IMR-90 (cell line): Measurements from ENCODE around the gene RBM39.

Experiments
- BHLHE40 ChIP-seq: fragments of 150-350 bp; IDR thresholded peaks from 2 replicates; pipeline ENCODE4 v1.6.1; 2016; ENCODE audit warnings: mild to moderate bottlenecking, low read depth, low read length
- CEBPB ChIP-seq: IDR thresholded peaks from 2 replicates; pipeline ENCODE4 v1.6.1; 2012; ENCODE audit warnings: low read depth, low read length, improper control_type of control experiment
- FOS ChIP-seq: fragments of 150-350 bp; IDR thresholded peaks from 2 replicates; pipeline ENCODE4 v1.6.1; 2016; ENCODE audit warnings: low read depth, low read length
- MAFK ChIP-seq: IDR thresholded peaks from 2 replicates; pipeline ENCODE4 v1.6.1; 2012; ENCODE audit warnings: low read depth, low read length, improper control_type of control experiment
- MAZ ChIP-seq: IDR thresholded peaks from 2 replicates; pipeline ENCODE4 v1.6.1; 2012; ENCODE audit warnings: low read depth, mild to moderate bottlenecking, low read length, improper control_type of control experiment, moderate library complexity, borderline replicate concordance
- MXI1 ChIP-seq: IDR thresholded peaks from 2 replicates; pipeline ENCODE4 v1.6.1; 2012; ENCODE audit warnings: low read depth, mild to moderate bottlenecking, low read length, moderate library complexity, borderline replicate concordance
- POLR2A ChIP-seq: IDR thresholded peaks from 2 replicates; pipeline ENCODE4 v1.6.1; 2012; ENCODE audit warnings: mild to moderate bottlenecking, low read depth, low read length
- RAD21 ChIP-seq: IDR thresholded peaks from 2 replicates; pipeline ENCODE4 v1.6.1; 2012; ENCODE audit warnings: low read length, improper control_type of control experiment
- RFX5 ChIP-seq: IDR thresholded peaks from 2 replicates; pipeline ENCODE4 v1.8.0; 2012; ENCODE audit warnings: low read depth, mild to moderate bottlenecking, low read length, moderate library complexity
- SMC3 ChIP-seq: fragments of 150-350 bp; IDR thresholded peaks from 2 replicates; pipeline ENCODE4 v1.6.1; 2016; ENCODE audit warnings: low read depth, mild to moderate bottlenecking, antibody characterized with exemption, low read length, moderate library complexity
- TF ChIP-seq, protein P1 (sequence below): conservative IDR thresholded peaks from 2 replicates; pipeline ENCODE4 v1.5.1; 2012; ENCODE audit warnings: mild to moderate bottlenecking, low read depth, low read length, improper control_type of control experiment
- TF ChIP-seq, protein P2 (sequence below): fragments of 150-350 bp; IDR thresholded peaks from 2 replicates; pipeline ENCODE4 v1.6.1; 2016; ENCODE audit warnings: low read depth, mild to moderate bottlenecking, low read length, moderate library complexity, borderline replicate concordance
- TF ChIP-seq, protein P3 (sequence below): fragments of 150-350 bp; IDR thresholded peaks from 2 replicates; pipeline ENCODE4 v1.6.1; 2017; ENCODE audit warnings: mild to moderate bottlenecking, antibody characterized with exemption, low read length, low read depth

DNA sequence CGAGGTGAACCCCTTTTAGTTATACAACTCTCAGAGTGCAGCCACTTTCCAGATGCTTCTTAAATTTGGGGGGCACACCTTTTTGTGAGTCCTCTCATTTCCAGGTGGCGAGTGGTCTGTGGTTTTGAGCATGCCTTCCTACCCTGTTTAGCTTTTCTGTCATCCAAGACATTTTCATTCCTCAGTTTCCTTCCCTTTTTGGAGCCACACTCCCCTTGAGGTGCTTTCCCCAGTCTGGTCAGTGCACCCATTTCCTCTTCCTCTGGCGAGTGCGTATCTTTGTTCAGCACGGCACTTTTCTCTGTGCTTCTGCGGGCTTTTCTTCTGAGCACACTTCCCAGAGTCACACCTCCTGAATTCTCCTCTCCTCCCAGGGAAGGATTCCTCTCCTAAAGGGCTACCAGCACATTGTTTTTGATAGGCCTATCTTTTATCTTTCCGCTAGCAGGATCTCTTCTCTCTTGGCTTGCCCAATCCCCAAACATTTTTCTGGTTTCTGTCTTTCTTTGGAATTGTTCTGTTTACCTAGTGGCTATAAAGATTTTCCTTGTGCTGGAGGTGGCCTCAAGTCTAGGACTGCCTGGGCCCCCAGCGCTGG lies 31.2 kb upstream of the RBM39 start:
- TF ChIP-seq, protein P1, sequence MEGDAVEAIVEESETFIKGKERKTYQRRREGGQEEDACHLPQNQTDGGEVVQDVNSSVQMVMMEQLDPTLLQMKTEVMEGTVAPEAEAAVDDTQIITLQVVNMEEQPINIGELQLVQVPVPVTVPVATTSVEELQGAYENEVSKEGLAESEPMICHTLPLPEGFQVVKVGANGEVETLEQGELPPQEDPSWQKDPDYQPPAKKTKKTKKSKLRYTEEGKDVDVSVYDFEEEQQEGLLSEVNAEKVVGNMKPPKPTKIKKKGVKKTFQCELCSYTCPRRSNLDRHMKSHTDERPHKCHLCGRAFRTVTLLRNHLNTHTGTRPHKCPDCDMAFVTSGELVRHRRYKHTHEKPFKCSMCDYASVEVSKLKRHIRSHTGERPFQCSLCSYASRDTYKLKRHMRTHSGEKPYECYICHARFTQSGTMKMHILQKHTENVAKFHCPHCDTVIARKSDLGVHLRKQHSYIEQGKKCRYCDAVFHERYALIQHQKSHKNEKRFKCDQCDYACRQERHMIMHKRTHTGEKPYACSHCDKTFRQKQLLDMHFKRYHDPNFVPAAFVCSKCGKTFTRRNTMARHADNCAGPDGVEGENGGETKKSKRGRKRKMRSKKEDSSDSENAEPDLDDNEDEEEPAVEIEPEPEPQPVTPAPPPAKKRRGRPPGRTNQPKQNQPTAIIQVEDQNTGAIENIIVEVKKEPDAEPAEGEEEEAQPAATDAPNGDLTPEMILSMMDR: no peak
- TF ChIP-seq, protein P2, sequence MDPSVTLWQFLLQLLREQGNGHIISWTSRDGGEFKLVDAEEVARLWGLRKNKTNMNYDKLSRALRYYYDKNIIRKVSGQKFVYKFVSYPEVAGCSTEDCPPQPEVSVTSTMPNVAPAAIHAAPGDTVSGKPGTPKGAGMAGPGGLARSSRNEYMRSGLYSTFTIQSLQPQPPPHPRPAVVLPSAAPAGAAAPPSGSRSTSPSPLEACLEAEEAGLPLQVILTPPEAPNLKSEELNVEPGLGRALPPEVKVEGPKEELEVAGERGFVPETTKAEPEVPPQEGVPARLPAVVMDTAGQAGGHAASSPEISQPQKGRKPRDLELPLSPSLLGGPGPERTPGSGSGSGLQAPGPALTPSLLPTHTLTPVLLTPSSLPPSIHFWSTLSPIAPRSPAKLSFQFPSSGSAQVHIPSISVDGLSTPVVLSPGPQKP: no peak
- no peak; the same call in 1 of the 2 replicates for TF ChIP-seq POLR2A
- no peak for TF ChIP-seq FOS
- TF ChIP-seq RFX5: no peak
- no peak for TF ChIP-seq CEBPB
- no peak for TF ChIP-seq MXI1
- TF ChIP-seq RAD21: no peak
- TF ChIP-seq MAZ: no peak
- TF ChIP-seq, protein P3, sequence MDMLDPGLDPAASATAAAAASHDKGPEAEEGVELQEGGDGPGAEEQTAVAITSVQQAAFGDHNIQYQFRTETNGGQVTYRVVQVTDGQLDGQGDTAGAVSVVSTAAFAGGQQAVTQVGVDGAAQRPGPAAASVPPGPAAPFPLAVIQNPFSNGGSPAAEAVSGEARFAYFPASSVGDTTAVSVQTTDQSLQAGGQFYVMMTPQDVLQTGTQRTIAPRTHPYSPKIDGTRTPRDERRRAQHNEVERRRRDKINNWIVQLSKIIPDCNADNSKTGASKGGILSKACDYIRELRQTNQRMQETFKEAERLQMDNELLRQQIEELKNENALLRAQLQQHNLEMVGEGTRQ: no peak
- TF ChIP-seq BHLHE40: no peak
- no peak for TF ChIP-seq MAFK
- TF ChIP-seq SMC3: no peak
